Fibroblast of skin of abdomen (primary cell): ENCODE measurements around the gene ABI1.

Experiments
- DNase-seq: peaks from one replicate; pipeline ENCODE4 v3.0.0-alpha.2; 2013

ABI1 gene

GRCh38 chr10:26765549-26765948, 95.2 kb downstream of the ABI1 start:
- no peak for DNase-seq

DNA sequence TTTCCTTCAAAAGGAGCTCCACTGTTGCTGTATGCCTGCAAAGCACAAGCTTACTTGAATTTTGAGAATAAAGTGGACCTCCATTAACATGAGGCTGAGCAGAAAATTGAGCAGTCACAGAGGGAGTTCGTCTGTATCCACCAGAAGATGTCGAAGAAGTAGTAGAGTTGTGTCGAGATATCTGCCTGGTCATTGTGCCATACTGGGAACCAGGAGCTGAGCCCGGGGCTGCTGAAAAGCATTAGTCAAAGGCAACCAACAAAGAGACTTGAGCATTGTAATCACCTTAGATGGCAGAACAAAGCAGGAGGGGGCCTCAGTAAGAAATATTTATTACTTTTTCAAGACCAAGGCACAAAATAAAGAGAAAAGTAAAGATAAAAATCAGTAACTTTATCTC, 101.8 kb downstream of the ABI1 start:
- no peak for DNase-seq

- DNase-seq: peak; percentile 35
These were observed 105.3 kb downstream of the ABI1 start for GRCh38 chr10:26755443-26755903.

GRCh38 chr10:26746061-26746460, 114.7 kb downstream of the ABI1 start:
- no peak for DNase-seq

GRCh38 chr10:26743841-26744240, 116.9 kb downstream of the ABI1 start:
- no peak for DNase-seq

- DNase-seq: no peak
These were observed 117.7 kb downstream of the ABI1 start for GRCh38 chr10:26743091-26743490.

GRCh38 chr10:26741368-26741767, 119.4 kb downstream of the ABI1 start:
- DNase-seq: no peak

DNA sequence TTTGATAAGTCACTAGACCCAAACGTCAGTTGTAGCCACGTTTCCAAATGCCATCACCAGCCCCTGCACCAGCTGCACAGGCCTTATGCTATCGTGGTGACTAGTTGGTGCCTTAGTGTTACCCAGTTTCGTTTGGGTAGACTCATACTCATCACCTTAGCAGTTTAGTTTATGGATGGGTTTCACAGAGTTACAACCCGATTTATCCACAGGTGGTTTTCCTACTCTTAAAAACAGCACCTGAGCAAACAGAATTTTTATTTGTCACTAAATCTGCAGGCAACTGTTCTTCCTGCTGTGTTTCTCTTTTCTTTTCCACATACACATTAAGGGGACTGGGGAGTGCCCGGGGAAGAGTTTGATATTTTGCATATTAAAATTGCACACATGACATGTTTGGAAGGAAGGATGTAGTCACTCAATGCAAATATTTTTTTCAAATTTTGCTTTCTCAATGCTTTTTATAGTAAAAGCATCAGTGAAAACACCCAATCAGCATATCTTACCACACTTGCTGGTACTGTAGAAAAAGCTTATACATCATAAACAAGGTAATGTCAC, 121.6 kb downstream of the ABI1 start:
- DNase-seq: no peak

- no peak for DNase-seq
These were observed 122.4 kb downstream of the ABI1 start for GRCh38 chr10:26738301-26738911.

GRCh38 chr10:26737730-26738129, 123.0 kb downstream of the ABI1 start:
- no peak for DNase-seq

DNA sequence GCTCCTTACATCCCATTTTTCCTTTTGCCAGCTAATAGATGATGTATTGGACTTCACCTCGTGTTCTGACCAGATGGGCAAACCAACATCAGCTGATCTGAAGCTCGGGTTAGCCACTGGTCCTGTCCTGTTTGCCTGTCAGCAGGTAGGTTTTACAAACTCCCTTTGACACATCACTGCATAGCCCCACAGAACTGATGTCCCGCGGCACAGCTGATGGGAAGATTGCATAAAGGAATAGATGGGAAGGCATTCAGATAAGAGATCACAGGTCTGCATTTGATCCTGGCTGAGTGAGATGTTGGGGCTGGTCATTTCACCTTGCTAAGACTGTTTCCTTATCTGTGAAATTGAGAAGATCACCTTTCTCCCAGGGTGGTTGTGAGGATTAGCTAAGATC, 125.3 kb downstream of the ABI1 start:
- no peak for DNase-seq

DNA sequence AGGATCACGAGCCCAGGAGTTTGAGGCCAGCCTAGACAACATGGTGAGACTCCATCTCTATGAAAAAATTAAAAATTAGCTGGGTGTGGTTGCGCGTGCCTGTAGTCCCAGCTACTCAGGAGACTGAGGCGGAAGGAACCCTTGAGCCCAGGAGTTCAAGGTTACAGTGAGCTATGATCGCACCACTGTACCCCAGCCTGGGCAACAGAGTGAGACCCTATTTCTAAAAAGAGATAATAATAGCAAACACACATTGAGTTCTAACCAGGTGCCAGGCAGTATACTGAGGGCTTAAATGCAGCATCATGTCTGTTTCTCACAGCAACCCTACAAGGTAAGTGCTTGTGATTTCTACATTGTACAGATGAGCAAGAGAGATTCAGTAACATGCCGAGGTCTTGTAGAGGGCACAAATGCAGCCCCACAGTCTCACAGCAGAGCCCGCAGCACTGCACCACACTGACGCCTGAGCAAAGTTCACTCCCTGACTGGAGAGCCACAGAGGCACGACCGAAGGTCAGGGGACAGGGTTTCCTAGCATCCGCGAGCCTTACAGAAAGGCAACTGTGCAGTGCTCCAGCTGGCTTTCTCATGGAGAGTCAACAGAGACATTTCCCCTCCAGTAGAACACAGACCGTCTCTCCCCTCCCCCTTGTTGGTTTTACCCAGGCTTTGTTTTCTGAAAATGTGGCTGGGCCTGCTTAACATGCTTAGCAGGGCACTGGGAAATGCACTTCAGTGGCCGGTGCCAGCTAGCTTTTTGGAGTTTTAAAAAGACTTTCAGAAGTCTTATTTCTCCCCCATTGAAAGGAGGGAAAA, 126.8 kb downstream of the ABI1 start:
- no peak for DNase-seq

DNA sequence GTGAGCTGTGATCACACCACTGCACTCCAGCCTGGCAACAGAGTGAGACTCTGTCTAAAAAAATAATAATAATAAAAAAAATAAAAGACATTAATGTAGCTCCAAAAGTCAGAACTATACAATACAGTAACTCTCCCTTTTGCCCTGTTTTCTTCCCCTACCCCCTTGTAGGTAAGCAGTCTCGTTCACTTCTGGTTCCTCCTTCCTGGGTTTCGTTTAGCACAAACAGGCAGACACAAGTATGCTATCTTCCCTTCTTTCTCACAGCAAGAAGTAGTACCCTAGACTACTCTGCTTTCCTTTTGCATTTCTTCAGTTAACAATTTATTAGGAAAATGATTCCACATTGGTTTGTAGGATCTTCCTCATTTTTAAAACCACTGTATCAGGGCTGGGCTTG, 130.2 kb downstream of the ABI1 start:
- DNase-seq: no peak

DNA sequence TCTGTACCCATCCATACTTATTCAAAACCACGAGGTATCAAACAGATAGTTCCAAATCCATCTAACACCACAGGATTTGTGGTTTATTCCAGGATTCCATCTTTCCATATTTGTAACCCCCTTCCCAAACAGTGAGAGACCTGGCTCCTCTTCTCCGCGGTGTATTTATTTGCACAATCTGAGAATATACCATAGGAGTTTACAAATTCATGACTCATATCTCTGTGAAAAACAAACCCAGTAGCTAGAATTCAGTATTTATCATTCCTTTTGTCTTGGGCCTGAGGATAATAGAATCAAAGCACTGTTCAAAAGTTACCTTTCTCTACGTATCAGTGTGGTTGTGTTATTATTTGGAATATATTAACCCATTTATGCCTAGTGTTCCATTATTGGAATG, 131.4 kb downstream of the ABI1 start:
- no peak for DNase-seq

DNA sequence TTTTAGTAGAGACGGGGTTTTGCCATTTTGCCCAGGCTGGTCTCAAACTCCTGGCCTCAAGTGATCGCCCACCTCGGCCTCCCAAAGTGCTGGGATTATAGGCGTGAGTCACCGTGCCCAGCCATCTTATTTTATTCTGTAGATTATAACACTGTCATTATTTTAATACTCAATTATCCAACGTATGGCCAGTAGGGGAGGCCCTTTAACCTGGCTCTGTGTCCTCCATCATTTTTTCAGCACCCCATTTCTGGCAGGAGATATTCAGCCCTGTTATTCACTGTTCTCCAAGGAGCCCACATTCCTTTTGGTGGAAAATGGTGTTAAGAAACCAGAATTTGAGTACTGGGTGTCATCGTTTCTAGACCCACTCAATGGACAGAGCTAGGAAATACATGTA, 131.8 kb downstream of the ABI1 start:
- no peak for DNase-seq

- DNase-seq: no peak
These were observed 133.8 kb downstream of the ABI1 start for GRCh38 chr10:26727005-26727404.

GRCh38 chr10:26725837-26726727, 134.7 kb downstream of the ABI1 start:
- peak; percentile 67 for DNase-seq

DNA sequence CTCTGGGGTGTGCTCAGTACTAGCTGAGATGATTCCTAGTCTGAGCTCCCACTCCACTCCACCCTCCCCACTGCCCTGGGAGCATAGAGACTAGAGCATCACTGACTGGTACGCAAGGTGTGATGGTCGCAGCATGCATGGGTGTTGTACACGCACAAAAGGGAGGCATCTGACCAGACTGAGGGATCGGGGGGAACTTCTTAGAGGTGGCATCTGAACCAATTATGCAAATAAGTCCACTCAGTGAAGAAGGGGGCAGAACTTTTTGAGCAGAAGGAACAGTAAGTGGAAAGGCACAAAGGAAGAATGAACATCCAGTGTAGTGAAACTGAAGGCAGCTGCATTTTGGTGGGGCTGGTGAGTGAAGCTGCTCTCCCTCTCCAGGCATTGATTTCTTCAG, 137.7 kb downstream of the ABI1 start:
- DNase-seq: no peak

GRCh38 chr10:26721561-26721960, 139.2 kb downstream of the ABI1 start:
- DNase-seq: no peak

GRCh38 chr10:26717476-26717875, 143.3 kb downstream of the ABI1 start:
- no peak for DNase-seq

DNA sequence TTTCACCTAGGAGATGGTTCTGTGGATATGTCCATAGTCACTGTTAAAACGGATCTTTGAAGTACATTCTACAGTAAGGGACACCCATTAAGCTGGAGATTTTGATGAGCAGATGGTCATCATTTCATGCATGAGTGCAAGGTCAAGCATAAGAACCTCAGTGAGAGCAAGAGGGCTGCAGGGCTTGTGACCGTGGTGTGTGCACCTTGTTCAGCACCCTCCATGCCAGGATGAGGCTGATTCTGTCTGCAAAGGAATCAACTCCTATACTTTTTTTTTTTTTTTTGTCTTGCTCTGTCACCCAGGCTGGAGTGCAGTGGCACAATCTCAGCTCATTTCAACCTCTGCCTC, 145.6 kb downstream of the ABI1 start:
- no peak for DNase-seq

DNA sequence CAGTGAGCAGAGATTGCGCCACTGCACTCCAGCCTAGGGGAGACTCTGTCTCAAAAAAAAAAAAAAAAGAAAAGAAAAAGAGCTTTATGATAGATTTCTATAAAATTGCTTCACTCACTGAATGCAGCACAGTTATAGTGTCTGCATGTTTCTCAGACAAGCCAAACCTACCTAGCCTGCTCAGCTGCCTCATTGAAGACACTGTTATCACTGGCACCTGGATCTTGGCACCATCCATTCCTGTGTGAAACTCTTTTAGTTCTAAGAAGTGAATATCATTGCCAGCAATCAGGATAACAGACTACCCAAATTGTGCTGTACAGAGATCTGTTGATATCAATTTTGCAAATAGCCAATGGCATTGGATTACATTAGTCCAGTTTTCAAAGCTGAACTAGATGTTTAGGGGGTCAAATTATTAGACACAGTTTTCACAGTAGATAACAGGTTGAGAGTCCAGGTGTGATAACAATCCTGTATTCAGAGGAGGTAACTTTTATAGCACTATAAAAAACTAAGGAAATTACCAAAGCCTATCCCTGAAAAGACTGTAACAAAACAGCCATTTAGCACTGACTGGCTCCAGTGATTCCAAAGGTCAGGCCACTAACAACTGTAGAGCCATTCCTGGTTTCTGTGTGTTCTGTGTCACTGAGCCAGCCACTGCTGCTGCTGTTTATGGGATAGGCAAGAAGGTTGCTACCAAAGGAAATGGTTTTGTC, 146.2 kb downstream of the ABI1 start:
- DNase-seq: no peak
